Heart left ventricle (tissue), 13 donors: ENCODE data around the gene CPE.

Source experiments
- POLR2A ChIP-seq, 2 donors: fragments of 450-650 bp; IDR thresholded peaks; one replicate each; pipeline ENCODE4 v1.6.1; 2017; ENCODE audit warnings: antibody characterized with exemption in 2 of 2, mild to moderate bottlenecking in 2 of 2, moderate library complexity in 2 of 2
- TF ChIP-seq, protein P1 (sequence below), 12 donors: fragments of 200-600 bp; sonication (generic) in 4 of 12; IDR thresholded peaks; one replicate each; pipeline versions ENCODE4 v1.5.0 to v1.8.0; 2018 to 2022; ENCODE audit warnings: antibody characterized with exemption in 12 of 12, mild to moderate bottlenecking in 5 of 12
- donor health status: ischemic (EF 13 %, LVEDD 7.1; RV severe dilation, severe dysfunction).
- donor health status: DM: no; HTN: yes; CAD: no.
- donor health status: DM: no; HTN: no; CAD: no.
- donor health status: ischemic (EF 25% LVEDD 6.9; RV normal size, moderate dysfunction).
- donor health status: ischemic (EF 25% LVEDD 5.7; RV mildly dilated, moderate dysfunction).
- donor health status: ischemic (EF 35%, LVEDD 5.7; RV mildly dilated, moderate dysfunction).
- donor health status: nonischemic (EF 11% LVEDD 7.7; RV severe dilation, severe dysfunction).
- donor health status: DM: yes; HTN: yes; CAD: no.
- donor health status: PGD.
- donor health status: ischemic (EF 29% LVEDD 5.4; RV normal size, mild dysfunction).
- donor health status: nonischemic (EF 23%, LVEDD 6.1; RV moderate dilation, normal function).

DNA sequence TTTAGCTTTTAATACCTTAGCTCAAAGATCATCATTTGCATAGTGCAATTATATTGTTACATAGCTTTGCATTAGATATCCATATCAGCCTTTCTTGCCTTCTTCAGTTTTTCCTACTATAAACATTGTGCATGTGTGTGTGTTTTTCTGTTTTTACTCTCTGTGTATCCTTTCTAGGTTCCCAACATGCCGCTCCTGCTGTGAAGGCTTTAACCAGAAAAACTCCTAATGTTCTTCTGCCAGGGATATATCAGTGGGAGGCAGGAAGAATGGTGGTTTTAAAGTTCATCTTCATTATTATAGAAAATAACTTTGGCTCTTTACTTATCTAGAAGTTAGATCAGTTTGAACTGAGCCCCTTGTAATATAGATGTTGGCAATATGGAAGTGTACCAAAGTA, 61.2 kb downstream of the CPE start:
- no peak for TF ChIP-seq POLR2A (IDR thresholded peaks at IDR 0.05)
- TF ChIP-seq, protein P1, sequence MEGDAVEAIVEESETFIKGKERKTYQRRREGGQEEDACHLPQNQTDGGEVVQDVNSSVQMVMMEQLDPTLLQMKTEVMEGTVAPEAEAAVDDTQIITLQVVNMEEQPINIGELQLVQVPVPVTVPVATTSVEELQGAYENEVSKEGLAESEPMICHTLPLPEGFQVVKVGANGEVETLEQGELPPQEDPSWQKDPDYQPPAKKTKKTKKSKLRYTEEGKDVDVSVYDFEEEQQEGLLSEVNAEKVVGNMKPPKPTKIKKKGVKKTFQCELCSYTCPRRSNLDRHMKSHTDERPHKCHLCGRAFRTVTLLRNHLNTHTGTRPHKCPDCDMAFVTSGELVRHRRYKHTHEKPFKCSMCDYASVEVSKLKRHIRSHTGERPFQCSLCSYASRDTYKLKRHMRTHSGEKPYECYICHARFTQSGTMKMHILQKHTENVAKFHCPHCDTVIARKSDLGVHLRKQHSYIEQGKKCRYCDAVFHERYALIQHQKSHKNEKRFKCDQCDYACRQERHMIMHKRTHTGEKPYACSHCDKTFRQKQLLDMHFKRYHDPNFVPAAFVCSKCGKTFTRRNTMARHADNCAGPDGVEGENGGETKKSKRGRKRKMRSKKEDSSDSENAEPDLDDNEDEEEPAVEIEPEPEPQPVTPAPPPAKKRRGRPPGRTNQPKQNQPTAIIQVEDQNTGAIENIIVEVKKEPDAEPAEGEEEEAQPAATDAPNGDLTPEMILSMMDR (IDR thresholded peaks at IDR 0.05): no peak
